GM12878 (cell line): ENCODE data around the gene NUP107. TPM values are rescaled to one million over a fixed set of nuclear protein-coding genes. Genes with fewer than 3 reads are reported as not detected.

Experiments
- ATAC-seq: fragments of 200-7000 bp; cut with Tn5 transposase; 3 replicates; pipeline ENCODE4 v1.9.1; 2020; ENCODE audit warnings: mild to moderate bottlenecking, moderate library complexity
- BruUV-seq: library from RNA; stranded (reverse); fragments of 400-500 nt; replicated peaks from 2 replicates; lab custom pipeline; 2021; lab: Mats Ljungman, UMichigan
- CTCF ChIA-PET: fragments of 300-600 bp; sonication (Branson Sonifier 250); formaldehyde crosslinking; extraction: SDS; loops from one replicate; lab custom pipeline; 2021; ENCODE audit warnings: inconsistent platforms; lab: Yijun Ruan, JAX
- POLR2A ChIA-PET: fragments of 350-600 bp; formaldehyde crosslinking; extraction: SDS; loops from one replicate; lab custom pipeline; 2021; ENCODE audit warnings: inconsistent platforms; lab: Charles Lee
- RAD21 ChIA-PET: fragments of 300-600 bp; sonication (Branson Sonifier 250); formaldehyde crosslinking; loops from one replicate; lab custom pipeline; 2023; ENCODE audit warnings: antibody characterized with exemption; ENCODE audit not compliant: unreplicated experiment; lab: Charles Lee
- SMC1A ChIA-PET: fragments of 300-600 bp; sonication (Branson Sonifier 250); formaldehyde crosslinking; loops from one replicate; lab custom pipeline; 2023; ENCODE audit not compliant: unreplicated experiment, uncharacterized antibody; lab: Charles Lee
- DNase-seq: peaks from one replicate; pipeline ENCODE4 v3.0.0-alpha.2; 2011; ENCODE audit warnings: low read depth, low spot score
- FAIRE-seq: peaks from 3 replicates; lab custom pipeline; 2011; peaks lifted over from hg19 to GRCh38; lab: Jason Lieb, UNC
- H2AFZ ChIP-seq: 2 replicates; pipeline ENCODE4 v1.6.0; 2011; ENCODE audit warnings: low read depth, low read length, control low read depth; ENCODE audit not compliant: control insufficient read depth
- H3K27ac ChIP-seq: 2 replicates; pipeline ENCODE4 v1.5.1; 2011; ENCODE audit warnings: control low read depth; ENCODE audit not compliant: control insufficient read depth, insufficient read depth
- H3K27me3 ChIP-seq, 2 experiments: replicated peaks in 1 of 2; 2 replicates each; pipeline versions ENCODE4 v1.6.0 to v1.6.1; 2011; ENCODE audit warnings: low read length in 1 of 2; ENCODE audit not compliant: control insufficient read depth in 2 of 2, insufficient read depth in 2 of 2
- H3K36me3 ChIP-seq, 2 experiments: 2 replicates each; pipeline ENCODE4 v1.5.1; 2011; ENCODE audit warnings: low read length in 1 of 2; ENCODE audit not compliant: control insufficient read depth in 2 of 2, insufficient read depth in 2 of 2
- H3K4me1 ChIP-seq: 2 replicates; pipeline ENCODE4 v1.6.1; 2011; ENCODE audit warnings: mild to moderate bottlenecking, low read length, moderate library complexity, mixed read lengths; ENCODE audit not compliant: control insufficient read depth, insufficient read depth
- H3K4me2 ChIP-seq: 2 replicates; pipeline ENCODE4 v1.6.0; 2011; ENCODE audit warnings: control low read depth; ENCODE audit not compliant: control insufficient read depth, insufficient read depth
- H3K4me3 ChIP-seq: fragments of 200-600 bp; sonication (generic); 2 replicates; pipeline ENCODE4 v1.5.1; 2016
- H3K79me2 ChIP-seq: 2 replicates; pipeline ENCODE4 v1.6.0; 2011; ENCODE audit warnings: low read length; ENCODE audit not compliant: control insufficient read depth, insufficient read depth
- H3K9ac ChIP-seq: 2 replicates; pipeline ENCODE4 v1.8.0; 2011; ENCODE audit warnings: low read length, control low read depth, mixed read lengths; ENCODE audit not compliant: control insufficient read depth, insufficient read depth
- H3K9me3 ChIP-seq: replicated peaks from 3 replicates; pipeline ENCODE4 v1.5.1; 2011; ENCODE audit warnings: mild to moderate bottlenecking, low read length; ENCODE audit not compliant: control insufficient read depth, insufficient read depth
- H4K20me1 ChIP-seq: 2 replicates; pipeline ENCODE4 v1.6.0; 2011; ENCODE audit not compliant: control insufficient read depth, insufficient read depth
- ATF7 ChIP-seq: fragments of 450-650 bp; IDR thresholded peaks from 2 replicates; pipeline ENCODE4 v1.6.1; 2016; ENCODE audit warnings: low read depth, mild to moderate bottlenecking
- EED ChIP-seq: sonication (generic); IDR thresholded peaks from 2 replicates; pipeline ENCODE4 v1.6.1; 2016; ENCODE audit warnings: antibody characterized with exemption, low read depth
- IRF4 ChIP-seq: IDR thresholded peaks from 2 replicates; pipeline ENCODE4 v1.6.1; 2011; ENCODE audit warnings: low read depth, low read length
- JUNB ChIP-seq: IDR thresholded peaks from 2 replicates; pipeline ENCODE4 v1.6.1; 2016; ENCODE audit warnings: antibody characterized with exemption, mild to moderate bottlenecking
- KAT2A ChIP-seq: conservative IDR thresholded peaks from 2 replicates; pipeline ENCODE4 v1.6.1; 2011; ENCODE audit warnings: low read depth, low read length; ENCODE audit not compliant: control insufficient read depth
- MYB ChIP-seq: fragments of 150-350 bp; IDR thresholded peaks from 2 replicates; pipeline ENCODE4 v1.6.1; 2014; ENCODE audit warnings: mild to moderate bottlenecking, low read depth, low read length, borderline replicate concordance
- PRDM15 ChIP-seq: fragments of 450-650 bp; formaldehyde crosslinking; IDR thresholded peaks from 2 replicates; pipeline ENCODE4 v1.4.0; 2020; ENCODE audit warnings: mild to moderate bottlenecking, moderate library complexity
- RUNX3 ChIP-seq: IDR thresholded peaks from 2 replicates; pipeline ENCODE4 v1.6.1; 2012; ENCODE audit warnings: low read length, inconsistent platforms
- whole genome bisulfite sequencing: methylation state at CpG from one replicate; pipeline ENCODE4 v1.1.6; 2016; ENCODE audit warnings: low lambda C conversion rate; ENCODE audit not compliant: insufficient replicate concordance, insufficient coverage; ENCODE audit errors: missing lambda C conversion rate; 5-methylcytosine and 5-hydroxymethylcytosine counted together
- in situ Hi-C: fragments of 300-500 bp; cut with MboI; formaldehyde crosslinking; loops from 9 replicates; pipeline ENCODE4 v1.14.3; 2018; ENCODE audit warnings: mixed read lengths
- intact Hi-C: fragments of 100-400 bp; cut with micrococcal nuclease; formaldehyde crosslinking; loops from one replicate; pipeline ENCODE4 v1.14.2; 2022; ENCODE audit not compliant: unreplicated experiment
- polyA plus RNA-seq, 11 experiments: library from polyadenylated mRNA; depleted of rRNA in 4 of 11; unstranded in 6 of 11; stranded (reverse) in 5 of 11; fragments of >200 nt; fragmentation: Nextera tagmentation in 4 of 11; fragmentation: Illumina TruSeq in 1 of 11; extraction: Ambion mirVana in 4 of 11; extraction: Trizol in 1 of 11; gene quantifications; 1 replicate in 1 of 11; 2 replicates in 10 of 11; pipeline versions ENCODE4 v1.2.1 to v1.2.3, GENCODE V29; 2011 to 2016; ENCODE audit warnings: inconsistent platforms in 2 of 11, missing spikeins in 2 of 11, low read depth in 1 of 11
- total RNA-seq, 4 experiments: library from RNA; depleted of rRNA in 3 of 4; stranded (reverse); fragments of >200 nt in 3 of 4; fragmentation: Illumina TruSeq in 1 of 4; extraction: Trizol in 1 of 4; gene quantifications; 2 replicates each; pipeline versions ENCODE4 v1.2.1 to v1.2.3, GENCODE V29; 2013 to 2021
- TF ChIP-seq, protein P1 (sequence below): fragments of 450-650 bp; IDR thresholded peaks from 2 replicates; pipeline ENCODE4 v1.6.1; 2017; ENCODE audit warnings: mild to moderate bottlenecking

NUP107 gene
- total and polyA plus RNA-seq, 10 of the 15 experiments (the other 5 are each of a cell fraction or from before 2014, with no cell fraction given): 73.4 to 132 (median 92.4) TPM

DNA sequence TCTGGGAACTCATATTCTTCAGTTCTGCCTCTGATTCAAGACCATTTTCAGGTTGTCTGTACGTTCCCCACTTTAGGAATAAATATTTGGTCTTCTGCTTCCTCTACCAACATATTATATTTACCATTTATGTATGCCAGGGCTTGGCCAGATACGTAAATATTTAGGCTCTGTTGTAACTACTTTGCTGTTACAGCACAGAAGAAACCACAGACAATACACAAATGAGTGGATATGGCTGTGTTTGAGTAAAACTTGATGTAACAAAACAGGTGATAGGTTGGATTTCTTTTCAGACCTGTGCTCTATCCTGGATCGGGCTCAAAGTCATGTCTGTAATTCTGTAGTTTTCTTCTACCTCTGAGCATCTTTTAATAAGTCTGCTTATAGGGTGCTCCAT, 38.6 kb upstream of the NUP107 start:
- RAD21 ChIA-PET: interaction anchor here (1.0 kb wide), 1 partner anchor 201 kb away, joined by 3 read pairs; no protein-coding TSS in a partner anchor
- intact Hi-C loops: no loop called here
- ATAC-seq: peak; percentile 67
- Histone ChIP-seq H3K36me3 (peaks cover 0 to 35% of the 10 kb centered on the region in 2 experiments), H3K27me3 (no peaks in the 10 kb centered on the region)
- TF ChIP-seq JUNB (peak; percentile 81), RUNX3 (peak; percentile 90), IRF4 (peak; percentile 46; the same call in 1 of the 2 replicates), PRDM15 (CRISPR knock-in tag) (no peak), EED (no peak), KAT2A (no peak), MYB (no peak), ATF7 (no peak)
- TF ChIP-seq, protein P1, sequence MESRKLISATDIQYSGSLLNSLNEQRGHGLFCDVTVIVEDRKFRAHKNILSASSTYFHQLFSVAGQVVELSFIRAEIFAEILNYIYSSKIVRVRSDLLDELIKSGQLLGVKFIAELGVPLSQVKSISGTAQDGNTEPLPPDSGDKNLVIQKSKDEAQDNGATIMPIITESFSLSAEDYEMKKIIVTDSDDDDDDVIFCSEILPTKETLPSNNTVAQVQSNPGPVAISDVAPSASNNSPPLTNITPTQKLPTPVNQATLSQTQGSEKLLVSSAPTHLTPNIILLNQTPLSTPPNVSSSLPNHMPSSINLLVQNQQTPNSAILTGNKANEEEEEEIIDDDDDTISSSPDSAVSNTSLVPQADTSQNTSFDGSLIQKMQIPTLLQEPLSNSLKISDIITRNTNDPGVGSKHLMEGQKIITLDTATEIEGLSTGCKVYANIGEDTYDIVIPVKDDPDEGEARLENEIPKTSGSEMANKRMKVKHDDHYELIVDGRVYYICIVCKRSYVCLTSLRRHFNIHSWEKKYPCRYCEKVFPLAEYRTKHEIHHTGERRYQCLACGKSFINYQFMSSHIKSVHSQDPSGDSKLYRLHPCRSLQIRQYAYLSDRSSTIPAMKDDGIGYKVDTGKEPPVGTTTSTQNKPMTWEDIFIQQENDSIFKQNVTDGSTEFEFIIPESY: no peak
- TF ChIP-seq, all 136 proteins: peak for 3
- BruUV-seq: no TSS peak
- Histone ChIP-seq H3K27ac (no peak overlapping the region), H3K4me2 (no peak overlapping the region), H3K4me3 (no peak overlapping the region), H4K20me1 (no peaks in the 10 kb centered on the region; the same call in 1 of the 2 replicates), H2AFZ (no peak overlapping the region), H3K79me2 (peaks cover 53% of the 10 kb centered on the region), H3K9ac (no peak overlapping the region), H3K4me1 (peaks cover 4% of the 10 kb centered on the region; the same call in 1 of the 2 replicates), H3K9me3 (no peaks in the 10 kb centered on the region)
- POLR2A ChIA-PET: interaction anchor here (0.6 to 1.2 kb wide), 3 partner anchors 24 to 405 kb away, joined by 3 to 5 read pairs (median 4); no protein-coding TSS in a partner anchor
- FAIRE-seq: no peak
- in situ Hi-C loops: no loop called here
- DNase-seq: no peak
- CTCF ChIA-PET: interaction anchor here (0.6 to 1.8 kb wide), 3 partner anchors 13 to 208 kb away, joined by 4 to 7 read pairs (median 4); no protein-coding TSS in a partner anchor
- WGBS: 2% methylated on average over 3 of the region's 3 CpGs
- SMC1A ChIA-PET: interaction anchor here (1.2 kb wide), 1 partner anchor 9 kb away, joined by 3 read pairs; no protein-coding TSS in a partner anchor
